T-helper 2 cell (primary cell): ENCODE measurements around the gene MSI2.

Experiments
- DNase-seq, 5 experiments: peaks; one replicate each; pipeline versions ENCODE4 v3.0.0 to v3.0.0-alpha.2; 2012 to 2022

MSI2 gene

DNA sequence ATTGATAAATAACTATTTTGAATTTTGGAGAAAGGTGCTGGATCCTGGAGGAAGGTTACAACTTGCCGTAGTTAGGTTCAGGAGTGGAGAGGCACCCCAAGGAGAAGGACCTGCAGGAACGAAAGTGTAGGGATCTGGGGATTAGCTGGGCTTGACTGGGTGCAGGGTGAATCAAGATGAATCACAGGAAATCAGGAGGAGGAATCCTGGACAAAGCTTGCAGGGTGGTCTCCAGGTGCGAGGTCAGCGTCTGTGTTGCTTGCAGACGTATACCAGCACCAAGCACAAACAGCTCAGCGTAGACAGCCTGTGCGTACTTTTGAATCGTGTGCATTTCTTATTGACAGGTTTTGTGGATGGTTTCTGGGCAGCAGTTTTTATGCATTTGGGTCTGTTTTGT is 144.3 kb downstream of the MSI2 start:
- DNase-seq: no peak

DNA sequence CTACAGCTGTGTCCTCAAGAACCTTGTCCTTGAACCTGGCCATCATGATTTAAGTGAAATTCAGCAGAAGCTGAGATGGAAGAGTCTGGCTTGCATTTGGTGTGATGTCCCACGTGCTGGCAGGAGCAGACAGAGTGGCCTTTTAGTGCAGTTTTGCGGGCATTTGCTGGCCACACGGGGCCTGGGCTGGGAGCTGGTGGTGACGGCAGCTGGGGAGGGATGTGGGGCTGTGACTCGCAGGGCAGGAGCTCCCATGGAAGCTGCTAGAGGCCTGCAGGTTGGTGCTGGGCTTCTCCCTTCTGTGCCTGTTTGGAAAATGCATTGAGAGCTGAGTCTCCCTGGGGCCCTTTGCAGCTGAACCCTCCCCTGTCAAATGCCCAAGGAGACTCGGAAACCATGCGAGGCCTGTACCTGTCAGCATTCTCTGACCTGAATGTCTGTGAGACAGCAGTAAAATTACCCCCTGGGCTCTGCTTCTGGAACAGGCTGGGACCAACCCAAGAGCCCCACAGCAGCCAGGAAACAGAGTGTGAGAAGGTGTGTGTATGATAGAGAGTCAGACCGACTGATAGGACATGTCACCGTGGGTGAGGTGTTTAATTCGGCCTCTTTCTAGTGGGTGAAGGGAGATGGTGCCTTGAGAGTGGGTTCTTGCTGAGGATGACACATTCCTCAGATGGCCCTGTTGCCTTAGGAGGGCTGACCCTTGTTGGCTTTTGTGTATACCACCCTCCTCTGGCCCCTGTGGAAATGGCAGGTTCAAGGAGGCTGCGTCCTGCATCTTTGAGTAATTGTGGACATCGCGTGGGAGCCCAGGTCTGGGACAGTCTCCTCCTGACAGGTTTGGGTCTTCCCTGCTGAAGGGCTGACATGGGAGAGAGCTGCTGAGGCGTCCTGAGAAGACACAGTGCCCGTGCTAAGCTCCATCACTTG is 145.5 kb downstream of the MSI2 start:
- DNase-seq: no peak

- DNase-seq: no peak
Measured at GRCh38 chr17:57402681-57403180, 146.4 kb downstream of the MSI2 start.

GRCh38 chr17:57403236-57403635 is 146.9 kb downstream of the MSI2 start:
- no peak for DNase-seq

- DNase-seq: no peak
Measured at GRCh38 chr17:57404073-57404472, 147.8 kb downstream of the MSI2 start.

DNA sequence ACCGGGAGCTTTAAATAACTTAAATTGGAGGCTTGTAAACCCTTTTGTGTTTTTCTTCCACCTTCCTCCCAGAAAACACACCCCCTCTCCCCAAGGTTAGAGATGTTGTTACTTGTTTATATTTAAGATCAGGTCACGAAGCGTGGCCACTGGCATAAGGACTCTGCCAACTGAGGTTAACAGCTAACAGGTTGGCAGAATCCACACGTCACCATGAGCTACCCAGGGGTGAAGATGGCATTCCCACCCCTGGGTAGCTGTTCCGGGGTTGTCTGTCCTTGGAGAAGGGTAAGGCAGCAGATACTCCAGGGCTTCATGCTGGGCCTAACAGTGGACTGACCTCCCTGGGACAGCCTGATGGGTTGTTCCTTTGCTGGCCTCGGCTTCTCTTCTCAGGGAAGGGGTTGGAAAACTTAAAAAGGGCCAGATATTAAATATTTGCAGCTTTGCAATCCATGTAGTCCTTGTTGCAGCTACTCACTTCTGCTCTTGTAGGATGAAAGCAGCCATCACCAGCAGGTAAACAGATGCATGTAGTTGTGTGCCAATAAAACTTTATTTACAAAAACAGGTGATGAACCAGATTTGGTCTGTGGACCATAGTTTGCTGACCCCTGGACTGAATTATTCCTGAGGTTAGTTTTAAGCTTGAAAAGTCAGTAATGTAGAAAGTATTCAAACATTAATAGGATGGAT is 148.6 kb downstream of the MSI2 start:
- DNase-seq: no peak

- no peak for DNase-seq
Measured at GRCh38 chr17:57405491-57406072, 149.3 kb downstream of the MSI2 start.

GRCh38 chr17:57406131-57406980 is 150.0 kb downstream of the MSI2 start:
- DNase-seq: no peak

GRCh38 chr17:57406981-57407286 is 150.6 kb downstream of the MSI2 start:
- no peak for DNase-seq

DNA sequence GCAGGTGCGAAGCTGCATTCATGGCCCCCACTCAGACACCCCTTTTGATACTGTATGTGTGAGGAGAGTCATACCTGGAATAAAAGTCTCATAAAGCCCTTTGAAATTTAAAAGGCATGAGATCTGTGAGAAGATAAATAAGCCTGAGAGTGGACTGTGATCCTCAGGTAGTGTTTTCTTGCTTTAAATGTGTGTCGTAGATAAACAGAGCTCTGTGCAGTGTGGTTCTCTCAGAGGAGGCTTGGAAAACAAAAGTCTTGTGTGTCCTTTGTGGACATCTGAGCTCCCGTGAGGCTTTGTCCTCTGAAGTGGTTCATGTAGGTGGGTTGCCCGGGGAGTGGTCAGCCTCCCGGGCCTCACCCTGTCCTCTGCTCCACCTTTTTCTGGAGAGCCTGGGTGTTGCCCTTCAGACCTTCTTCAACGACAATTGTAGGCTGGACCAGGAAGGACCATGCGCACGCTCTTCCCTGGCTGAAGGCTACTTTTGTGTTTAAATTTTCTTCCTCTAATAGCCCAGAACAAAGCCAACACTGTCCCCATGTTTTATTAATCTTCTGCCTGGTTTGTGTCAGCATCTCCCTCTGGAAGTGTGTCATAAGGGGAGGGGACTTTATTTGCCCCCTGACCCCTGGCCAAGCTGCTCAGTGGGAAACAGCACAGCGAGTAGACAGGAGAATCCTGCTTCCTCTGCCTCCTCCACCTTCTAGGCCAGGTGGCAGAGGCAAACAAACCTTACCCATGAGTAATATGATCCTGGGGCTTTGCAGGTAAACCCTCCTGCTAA is 151.2 kb downstream of the MSI2 start:
- DNase-seq: peak in 1 of 5 experiments; percentile 24

GRCh38 chr17:57408071-57408811 is 151.9 kb downstream of the MSI2 start:
- peak in 1 of 5 experiments; percentile 79 for DNase-seq

DNA sequence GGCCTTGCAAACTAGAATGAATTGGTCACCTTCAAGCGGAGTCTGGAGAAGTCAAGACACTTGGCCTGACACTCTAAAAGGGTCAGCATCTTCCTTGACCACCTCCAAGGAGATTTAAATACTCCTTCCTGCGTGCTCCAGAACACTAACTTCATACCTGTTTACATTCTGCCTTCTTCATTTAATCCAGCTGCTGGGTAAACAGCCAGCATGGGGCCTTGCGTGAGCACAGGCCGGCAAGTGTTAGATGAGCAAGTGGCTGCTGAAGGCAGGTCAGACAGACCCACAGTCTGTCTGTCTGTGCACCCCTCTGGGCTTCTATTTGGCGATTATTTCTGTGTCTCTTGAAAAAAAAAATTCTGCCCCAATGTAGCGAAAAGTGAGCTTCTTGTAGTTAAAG is 153.8 kb downstream of the MSI2 start:
- no peak for DNase-seq

DNA sequence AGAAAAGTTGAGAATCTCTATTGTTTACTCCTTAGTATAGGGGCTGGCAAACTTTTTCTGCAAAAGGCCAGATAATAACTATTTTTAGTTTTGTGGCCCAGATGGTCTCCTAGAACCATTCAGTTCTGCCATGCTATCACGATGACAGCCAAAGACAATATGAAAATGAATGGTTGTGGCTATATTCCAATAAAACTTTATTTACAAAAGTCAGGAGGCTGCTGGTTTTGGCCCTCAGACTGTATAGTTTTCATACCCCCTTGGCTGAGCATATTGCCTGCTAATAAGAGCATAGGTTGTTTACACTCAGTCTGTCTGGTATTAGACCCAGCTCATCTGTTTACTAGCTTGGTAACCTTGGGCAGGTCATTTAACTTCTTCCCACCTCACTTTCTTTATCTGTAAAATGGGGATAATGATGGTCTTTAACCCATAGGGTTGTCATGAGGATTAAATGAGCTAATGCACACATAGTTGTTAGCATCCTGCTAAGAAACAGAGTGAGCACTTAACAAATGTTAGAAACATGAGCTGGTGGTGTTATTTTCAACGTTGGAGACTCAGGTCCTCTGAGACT is 156.3 kb downstream of the MSI2 start:
- DNase-seq: no peak

DNA sequence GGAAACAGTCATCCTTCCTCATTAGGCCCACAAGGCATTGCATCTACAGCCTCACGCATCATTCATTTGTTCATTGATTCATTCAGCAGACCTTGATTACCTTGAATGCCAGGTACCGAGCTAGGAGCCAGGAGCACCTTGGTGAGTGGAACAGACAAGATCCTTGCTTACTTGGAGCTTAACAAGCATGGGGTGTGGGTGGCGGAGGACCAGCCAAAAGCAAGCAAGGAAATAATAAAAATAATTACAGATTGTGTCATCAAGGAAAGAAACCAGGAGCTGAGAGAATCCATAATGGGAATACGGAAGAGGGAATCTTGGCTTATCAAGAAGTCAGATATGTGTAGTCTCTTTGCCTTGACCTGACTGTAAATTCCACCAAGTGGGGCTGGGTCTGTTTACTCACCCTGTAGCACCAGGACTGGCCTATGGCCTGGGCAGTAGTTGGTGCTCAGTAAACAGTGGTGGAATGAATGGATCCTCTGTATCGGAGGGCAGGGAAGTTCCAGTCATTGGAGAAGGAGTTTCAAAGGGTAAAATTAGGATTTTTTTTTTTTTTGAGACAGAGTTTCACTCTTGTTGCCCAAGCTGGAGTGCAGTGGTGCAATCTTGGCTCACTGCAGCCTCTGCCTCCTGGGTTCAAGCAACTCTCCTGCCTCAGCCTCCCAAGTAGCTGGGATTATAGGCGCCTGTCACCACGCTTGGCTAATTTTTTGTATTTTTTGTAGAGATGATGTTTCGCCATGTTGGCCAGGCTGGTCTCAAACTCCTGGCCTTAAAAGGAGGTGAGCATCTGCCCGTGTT is 157.7 kb downstream of the MSI2 start:
- DNase-seq: no peak

GRCh38 chr17:57415751-57416207 is 159.5 kb downstream of the MSI2 start:
- no peak for DNase-seq

DNA sequence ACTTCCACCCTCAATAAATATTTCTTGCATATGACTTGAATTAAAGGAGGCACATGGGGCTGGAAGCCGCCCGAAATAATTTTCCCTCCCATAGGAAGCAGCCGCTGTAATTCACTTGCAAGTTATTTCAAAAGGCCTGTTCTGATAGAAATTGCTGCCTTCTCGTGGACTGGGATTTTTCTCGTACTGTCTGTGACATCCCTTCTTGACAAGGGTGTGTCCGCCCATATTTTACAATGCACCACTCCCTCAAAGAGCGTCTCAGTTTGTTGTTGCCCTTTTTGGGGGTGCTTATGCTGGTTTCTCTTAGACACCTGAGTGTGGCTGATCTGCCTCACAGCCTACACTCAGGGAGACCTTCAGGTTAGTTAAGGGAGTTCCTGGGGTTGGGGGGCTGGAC is 160.0 kb downstream of the MSI2 start:
- DNase-seq: no peak

DNA sequence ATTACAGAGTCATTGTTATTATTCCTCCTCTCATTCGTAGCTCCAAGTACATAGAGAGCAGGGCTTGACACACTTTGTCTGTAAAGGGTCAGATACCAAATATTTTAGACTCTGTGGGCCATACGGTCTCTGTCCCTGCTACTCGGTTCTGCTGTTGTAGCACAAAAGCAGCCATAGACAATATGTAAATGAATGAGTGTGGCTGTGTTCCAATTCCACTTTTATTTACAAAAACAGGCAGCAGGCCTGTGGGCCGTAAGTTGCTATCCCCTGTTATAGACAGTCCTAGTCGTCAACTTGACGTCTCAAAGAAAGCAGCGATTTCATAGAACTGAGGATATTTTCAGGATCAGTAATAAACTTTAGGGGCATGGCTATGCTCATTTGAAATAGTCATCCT is 161.6 kb downstream of the MSI2 start:
- no peak for DNase-seq

DNA sequence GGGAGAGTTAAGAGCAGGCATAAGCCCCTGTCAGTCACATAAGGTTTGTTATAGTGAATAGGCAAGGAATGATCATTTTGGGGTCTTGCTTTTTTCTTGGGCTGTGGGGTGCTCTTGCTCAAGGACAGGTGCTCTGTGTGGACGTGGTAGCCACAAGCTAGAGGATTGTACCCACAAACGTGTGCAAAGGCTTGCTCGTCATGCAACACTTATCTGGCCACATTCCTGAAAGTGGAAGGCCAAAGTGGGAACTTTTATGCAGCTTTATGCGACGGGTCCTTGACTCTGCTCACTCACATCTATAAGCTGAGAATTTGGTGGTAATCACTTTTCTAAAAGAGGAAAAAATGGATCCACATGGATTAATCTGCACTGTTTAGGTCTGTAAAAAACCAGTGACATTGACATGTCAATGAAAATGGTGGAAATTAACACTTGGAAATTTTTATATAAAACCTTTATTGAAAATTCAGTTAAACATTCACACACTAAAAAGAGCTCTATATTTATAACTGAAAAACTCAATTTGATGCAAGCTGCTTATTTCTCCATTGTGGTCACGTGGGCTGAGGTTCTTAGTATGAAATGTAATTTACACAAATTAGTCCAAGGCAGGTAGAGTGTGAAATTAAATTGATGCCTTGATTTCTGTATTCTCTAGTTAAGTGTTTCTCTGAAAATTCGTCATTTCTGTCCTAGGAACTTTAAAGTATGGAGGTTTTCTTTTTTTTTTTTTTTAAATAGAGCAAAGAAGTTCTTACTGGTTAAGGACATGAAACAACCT is 162.3 kb downstream of the MSI2 start:
- DNase-seq: peak in 1 of 5 experiments; percentile 37
